Pons (tissue), 1 donor: Measurements from ENCODE around the gene DMRT1.

Experiments
- DNase-seq: peaks from one replicate; pipeline ENCODE4 v3.0.0-alpha.2; 2016; ENCODE audit warnings: low spot score

Gene DMRT1

GRCh38 chr9:922731-923130 lies 81.2 kb downstream of the DMRT1 start:
- DNase-seq: no peak

DNA sequence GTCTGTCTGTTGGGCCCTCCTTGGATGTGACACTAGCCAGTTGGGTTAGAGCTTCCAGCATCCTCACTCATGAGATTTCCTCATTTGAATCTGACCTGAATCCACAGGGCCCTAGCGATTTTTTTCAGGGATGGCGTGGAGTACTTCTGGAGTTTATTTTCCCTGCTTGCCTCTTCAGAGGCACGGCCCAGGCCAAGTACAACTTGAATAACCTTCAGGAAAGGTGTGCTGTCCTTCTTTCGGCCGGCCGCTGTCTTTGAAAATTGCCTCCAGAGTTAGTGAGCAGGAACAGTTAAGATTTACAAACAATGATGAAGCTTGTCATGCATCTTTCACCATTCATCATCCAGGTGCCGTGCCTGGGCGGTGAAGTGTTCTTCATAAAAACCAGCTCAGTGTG lies 85.5 kb downstream of the DMRT1 start:
- no peak for DNase-seq

DNA sequence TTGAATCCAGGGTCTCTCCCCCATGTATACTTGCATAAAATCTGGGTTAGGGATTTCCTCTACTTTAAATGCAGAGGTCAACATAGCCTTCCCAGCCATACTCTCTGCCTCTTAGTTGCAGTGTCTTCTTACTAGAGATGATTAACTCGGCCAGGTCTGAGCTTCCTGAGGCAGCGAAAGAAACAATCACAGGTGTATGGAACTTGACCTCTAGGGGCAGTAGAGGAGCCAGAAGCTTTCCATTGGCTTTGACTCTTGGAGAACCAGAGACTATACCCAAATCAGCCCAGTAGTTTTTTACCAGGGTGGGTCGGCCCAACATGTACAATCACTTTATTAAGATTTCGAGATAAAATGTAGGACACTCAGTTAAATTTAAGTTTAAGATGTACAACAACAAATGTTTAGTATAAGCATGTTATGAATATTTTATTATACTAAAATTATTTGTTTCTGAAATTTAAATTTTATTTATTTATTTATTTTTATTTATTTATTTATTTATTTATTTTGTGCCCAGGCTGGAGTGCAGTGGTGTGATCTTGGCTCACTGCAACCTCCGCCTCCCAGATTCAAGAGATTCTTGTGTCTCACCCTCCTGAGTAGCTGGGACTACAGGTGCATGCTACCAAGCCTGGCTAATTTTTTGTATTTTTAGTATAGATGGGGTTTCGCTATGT lies 87.0 kb downstream of the DMRT1 start:
- no peak for DNase-seq

- DNase-seq: no peak
Measured at GRCh38 chr9:929719-930118, 88.2 kb downstream of the DMRT1 start.

DNA sequence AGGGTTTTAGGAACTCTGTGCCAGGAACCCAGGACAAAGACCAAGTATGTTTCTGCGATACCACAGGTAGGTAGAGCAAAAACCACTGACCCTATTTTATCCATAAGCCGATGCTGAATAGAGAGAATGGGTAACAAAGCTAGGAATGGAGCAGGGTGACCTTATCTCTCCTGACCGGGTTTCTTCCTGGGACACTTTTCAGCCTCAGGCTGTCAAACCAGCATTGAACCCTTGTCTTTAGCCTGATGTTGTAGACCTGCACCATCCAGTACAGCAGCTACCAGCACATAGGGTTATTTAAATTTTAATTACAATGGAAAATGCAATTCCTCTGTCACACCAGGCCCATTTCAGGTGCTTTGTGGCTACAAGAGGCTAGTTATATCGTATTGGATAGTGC lies 91.9 kb downstream of the DMRT1 start:
- DNase-seq: no peak

DNA sequence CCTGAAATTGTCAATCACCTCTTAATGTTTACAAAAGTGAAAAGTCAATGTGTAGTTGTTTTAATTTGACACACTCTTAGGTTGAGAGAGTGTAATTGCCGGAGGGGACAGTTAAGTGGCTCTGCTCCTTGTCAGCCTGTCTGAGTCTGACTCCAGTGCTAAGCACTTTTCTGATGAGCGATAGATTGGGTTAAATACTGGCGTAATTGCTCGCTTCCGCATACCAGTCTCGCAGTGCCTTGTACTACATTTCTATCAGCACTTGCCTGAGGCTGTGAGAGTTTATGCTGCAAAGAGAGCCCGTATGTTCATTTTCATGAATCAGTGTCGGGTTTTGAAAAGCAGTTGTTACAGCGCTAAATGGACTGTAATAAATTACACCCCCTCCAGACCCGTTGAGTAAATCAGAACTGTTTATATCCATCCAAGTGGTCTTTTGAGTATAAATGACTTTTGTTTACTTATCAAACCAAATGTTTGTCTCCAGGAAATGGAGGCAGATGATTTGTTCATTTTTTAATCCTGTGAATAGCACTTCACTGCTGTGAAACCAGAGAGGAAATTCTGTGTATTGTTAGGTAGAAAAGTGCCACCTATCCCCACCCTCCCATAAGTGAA lies 94.0 kb downstream of the DMRT1 start:
- DNase-seq: no peak

GRCh38 chr9:942805-943580 lies 101.5 kb downstream of the DMRT1 start:
- no peak for DNase-seq

- DNase-seq: no peak
Measured at GRCh38 chr9:947985-948384, 106.5 kb downstream of the DMRT1 start.

DNA sequence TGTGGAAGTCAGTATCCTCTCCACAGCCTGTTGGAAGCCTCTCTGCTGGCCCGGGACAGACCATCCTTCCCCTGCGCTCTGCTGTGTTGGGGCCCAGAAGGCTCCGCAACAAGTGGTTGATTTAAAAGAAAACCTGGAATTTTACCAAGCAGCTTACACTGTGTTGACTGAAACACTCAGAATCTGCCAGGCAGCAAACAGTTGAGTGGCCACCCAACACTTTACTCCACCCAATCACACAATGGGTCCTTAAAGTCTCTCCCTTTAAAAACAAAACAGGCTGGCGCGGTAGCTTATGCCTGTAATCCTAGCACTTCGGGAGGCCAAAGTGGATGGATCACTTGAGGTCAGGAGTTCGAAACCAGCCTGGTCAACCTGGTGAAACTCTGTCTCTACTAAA lies 107.0 kb downstream of the DMRT1 start:
- DNase-seq: no peak

DNA sequence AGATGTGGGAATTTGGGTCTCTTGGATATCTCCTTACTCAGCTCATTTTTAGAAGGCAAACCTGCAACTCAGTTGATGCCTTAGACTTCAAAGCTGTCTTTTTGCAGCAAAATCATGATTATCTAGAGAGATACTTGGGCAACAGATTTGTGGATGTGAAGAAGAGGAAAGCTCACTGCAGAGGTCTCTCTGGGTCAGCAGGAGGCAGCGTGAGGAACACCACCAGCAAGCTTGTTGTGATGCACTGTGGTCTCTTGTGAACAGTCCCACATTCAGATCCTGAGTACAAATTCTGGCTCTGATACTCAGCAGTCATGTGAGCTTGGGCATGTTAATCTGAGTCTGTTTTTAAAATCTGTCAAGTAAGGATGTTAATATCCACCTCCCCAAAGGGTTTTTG lies 108.6 kb downstream of the DMRT1 start:
- no peak for DNase-seq

GRCh38 chr9:952546-952945 lies 111.0 kb downstream of the DMRT1 start:
- DNase-seq: no peak

GRCh38 chr9:959105-959504 lies 117.6 kb downstream of the DMRT1 start:
- no peak for DNase-seq

DNA sequence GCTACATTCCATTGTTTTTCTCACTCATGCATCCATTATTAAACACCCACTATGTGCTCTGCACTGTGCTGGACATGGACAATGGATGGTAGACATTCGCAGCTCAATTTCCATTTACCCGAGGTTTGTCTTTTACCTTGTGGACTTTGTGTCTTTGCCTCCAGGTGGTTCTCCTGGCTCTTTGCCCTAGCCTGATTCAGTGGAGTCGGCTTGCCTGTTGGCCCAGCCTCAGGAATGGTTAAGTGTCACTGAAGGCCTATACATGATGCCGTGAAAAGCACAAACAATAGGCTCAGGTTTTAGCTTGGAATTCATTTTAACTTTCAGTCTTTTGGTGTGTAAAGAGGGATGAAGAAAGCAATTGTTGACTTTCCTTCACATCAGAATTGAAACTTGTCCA lies 118.4 kb downstream of the DMRT1 start:
- DNase-seq: no peak

DNA sequence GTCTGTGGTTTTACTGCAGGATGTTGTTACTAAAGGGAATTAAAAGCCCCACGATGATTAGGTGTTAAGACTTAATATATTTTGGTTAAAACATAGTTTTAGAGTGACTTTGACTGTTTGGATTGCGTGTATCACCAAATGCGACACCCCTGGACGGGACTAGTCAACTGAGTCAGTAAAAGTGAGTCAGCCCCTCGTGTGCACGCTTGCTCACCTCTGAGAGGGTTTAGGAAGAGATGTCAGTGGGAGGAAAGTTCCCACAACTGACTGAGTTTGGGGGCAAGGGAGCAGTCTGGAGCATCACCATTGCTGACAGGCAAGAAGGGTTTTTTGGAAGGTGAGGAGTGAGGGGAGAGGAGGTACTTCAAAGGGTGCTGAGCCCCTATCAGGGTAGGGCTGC lies 120.5 kb downstream of the DMRT1 start:
- DNase-seq: no peak

GRCh38 chr9:965497-965896 lies 124.0 kb downstream of the DMRT1 start:
- no peak for DNase-seq

DNA sequence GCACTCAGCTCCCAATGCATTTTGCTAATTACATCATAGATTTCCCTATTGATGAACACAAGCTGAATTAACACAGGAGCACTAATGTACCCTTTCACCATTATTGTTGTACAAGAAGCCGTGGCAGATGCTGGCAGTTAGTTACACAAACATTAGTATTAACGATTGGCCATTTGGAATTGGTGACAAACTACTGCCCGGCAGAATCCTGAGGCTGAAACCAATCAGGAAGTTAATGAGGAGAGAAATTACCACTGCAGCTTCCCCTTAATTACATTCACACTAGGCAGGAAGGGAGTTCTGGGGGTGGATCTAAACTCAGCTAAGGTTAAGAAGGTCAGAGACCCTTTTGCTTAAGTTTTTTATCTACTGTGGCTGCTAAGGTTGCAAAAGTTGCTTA lies 125.4 kb downstream of the DMRT1 start:
- no peak for DNase-seq

DNA sequence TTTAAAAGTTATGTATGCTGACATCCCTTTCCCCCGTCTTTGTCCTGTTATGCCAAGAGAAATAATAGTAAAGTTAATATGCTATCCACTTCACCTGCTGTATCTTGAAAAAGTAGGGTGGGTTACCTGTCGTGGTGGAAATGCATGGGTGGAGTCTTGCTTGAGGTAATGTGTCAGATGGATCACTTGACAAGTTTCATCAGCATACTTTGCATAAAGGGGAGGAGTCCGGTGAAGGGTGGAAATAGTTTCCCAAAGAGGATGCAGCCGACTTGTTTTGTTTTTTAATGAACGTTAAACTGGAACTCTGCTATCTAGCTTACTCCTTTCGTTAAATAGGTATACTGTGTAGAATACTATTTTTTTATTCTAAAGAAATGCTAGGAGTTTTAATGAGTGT lies 125.9 kb downstream of the DMRT1 start:
- no peak for DNase-seq

- no peak for DNase-seq
Measured at GRCh38 chr9:967903-968641, 126.6 kb downstream of the DMRT1 start.

DNA sequence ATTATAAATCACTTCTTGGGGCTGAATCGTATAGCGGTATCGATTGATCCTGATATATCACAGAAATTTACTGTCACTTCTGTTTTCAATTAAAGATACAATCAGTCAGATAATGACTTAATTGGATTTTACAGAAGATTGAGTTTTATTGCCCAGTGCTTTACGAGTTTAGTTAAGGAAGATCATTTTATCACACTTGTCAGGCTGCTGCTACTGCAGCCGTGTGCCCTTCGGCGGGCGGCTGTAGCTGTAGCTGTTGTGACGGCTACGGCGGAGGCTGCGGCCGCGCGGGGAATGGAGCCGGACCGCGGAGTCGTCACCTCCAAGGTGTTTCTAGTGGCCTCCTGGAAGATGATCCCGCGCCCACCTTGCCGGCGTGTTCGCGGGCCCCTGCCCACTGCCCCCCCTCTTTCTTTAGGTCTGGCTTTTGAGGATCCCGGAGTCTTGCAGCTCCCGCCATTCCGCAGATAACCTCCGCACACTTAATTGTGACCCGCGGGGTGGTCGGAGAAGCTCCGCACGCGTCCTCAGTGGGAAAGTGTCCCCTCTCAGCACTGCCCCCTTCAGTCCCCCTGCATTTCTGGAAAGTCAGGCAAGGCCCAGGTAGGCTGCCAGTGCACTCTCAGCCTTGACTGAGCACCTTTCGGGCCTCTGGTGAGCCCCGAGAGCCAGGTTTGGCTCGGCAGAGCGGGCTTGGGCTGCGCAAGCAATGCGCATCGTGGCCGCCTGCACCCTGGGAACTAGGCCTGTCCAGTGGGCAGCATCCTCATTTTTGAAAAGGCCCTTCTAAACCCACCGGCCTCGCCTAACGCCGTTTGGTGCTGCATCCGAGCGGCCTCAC lies 128.0 kb downstream of the DMRT1 start:
- no peak for DNase-seq

- no peak for DNase-seq
Measured at GRCh38 chr9:970151-970996, 128.9 kb downstream of the DMRT1 start.
